ENCODE data around the gene JAKMIP2. TPM values are rescaled to one million over a fixed set of nuclear protein-coding genes. Genes with fewer than 3 reads are reported as not detected.

The JAKMIP2 gene
- total and polyA plus RNA-seq, 2 donors (not counting 3 experiments of a cell fraction or from before 2014, with no cell fraction given), result not detected

GRCh38 chr5:147779694-147780093 lies 2.8 kb downstream of the JAKMIP2 start:
- no peaks in the 10 kb centered on the region for H3K79me2 ChIP-seq (ENCODE audit: control insufficient read depth, insufficient read depth, low read length)
- H3K4me2 ChIP-seq (ENCODE audit: insufficient read depth, low read length), result no peak overlapping the region
- H3K36me3 ChIP-seq (ENCODE audit: control insufficient read depth in 2 of 2, extremely low read depth in 1 of 2, insufficient read depth in 2 of 2, low read length in 2 of 2), result no peaks in the 10 kb centered on the region
- H3K27me3 ChIP-seq (ENCODE audit: control insufficient read depth in 2 of 2, insufficient read depth in 2 of 2, low read length in 2 of 2), result peaks cover 9 to 33% of the 10 kb centered on the region in 2 experiments
- ChIA-PET CTCF (interaction anchor here (1.8 kb wide), 1 partner anchor 41 kb away, joined by 3 read pairs; no protein-coding TSS in a partner anchor), POLR2A (no interaction called here)
- H3K27ac ChIP-seq (ENCODE audit: insufficient read depth, low read depth, low read length), result no peak overlapping the region
- FAIRE-seq (no peak), DNase-seq (ENCODE audit: low read depth, low spot score) (no peak)
- no peaks in the 10 kb centered on the region for H3K9me3 ChIP-seq (replicated peaks; ENCODE audit: control insufficient read depth, insufficient read depth, low read length)
- H2AFZ ChIP-seq (ENCODE audit: low read depth, low read length), result no peak overlapping the region
- H3K4me3 ChIP-seq (replicated peaks in 1 of 3; ENCODE audit: insufficient read depth in 1 of 3, low read depth in 1 of 3, low read length in 3 of 3), result no peak overlapping the region
- H4K20me1 ChIP-seq (replicated peaks; ENCODE audit: control insufficient read depth, extremely low read depth, insufficient read depth, low read length), result no peaks in the 10 kb centered on the region
- no TSS peak for BruUV-seq (replicated peaks)
- peaks cover 6% of the 10 kb centered on the region for H3K4me1 ChIP-seq (ENCODE audit: control insufficient read depth, extremely low read depth, insufficient read depth, low read length)
- TF ChIP-seq FOS (IDR thresholded peaks at IDR 0.05; ENCODE audit: borderline replicate concordance, insufficient read depth, low read length) (no peak), JUN (IDR thresholded peaks at IDR 0.05; ENCODE audit: borderline replicate concordance, insufficient read depth, insufficient read length, low read depth) (no peak), EZH2 (IDR thresholded peaks at IDR 0.05; ENCODE audit: borderline replicate concordance, low read depth, low read length, severe bottlenecking) (no peak), POLR2AphosphoS5 (IDR thresholded peaks at IDR 0.05; ENCODE audit: insufficient read depth, low read depth, low read length) (no peak), POLR2A (IDR thresholded peaks at IDR 0.05; ENCODE audit: low read depth, low read length) (no peak), CTCF (IDR thresholded peaks at IDR 0.05; ENCODE audit: extremely low read depth in 1 of 2, insufficient read depth in 1 of 2, low read depth in 1 of 2, low read length in 2 of 2) (no peak), GATA2 (IDR thresholded peaks at IDR 0.05; ENCODE audit: insufficient read depth, insufficient read length, low read depth, low read length) (no peak)
- no peak overlapping the region for H3K9ac ChIP-seq (replicated peaks; ENCODE audit: extremely low read depth, insufficient read depth, low read length)
- intact Hi-C loops (cut with micrococcal nuclease) (no loop called here), dilution Hi-C loops (cut with MboI; ENCODE audit: extremely low pct_ligation_motif_present, low sequenced_read_pairs) (no loop called here)
- no peaks in the 10 kb centered on the region for H3K9me1 ChIP-seq (replicated peaks; ENCODE audit: control insufficient read depth, extremely low read depth, insufficient read depth, low read length)
